Naive thymus-derived CD4-positive, alpha-beta T cell (primary cell): Measurements from ENCODE around the gene GPATCH2L. TPM values are rescaled to one million over a fixed set of nuclear protein-coding genes. Genes with fewer than 3 reads are reported as not detected.

ENCODE experiments used
- ATAC-seq: fragments of 150-1000 bp; cut with Tn5 transposase; 2 replicates; pipeline ENCODE4 v1.10.0; 2021; ENCODE audit warnings: mild to moderate bottlenecking, moderate library complexity
- CTCF ChIA-PET: fragments of 350-600 bp; sonication (Branson Sonifier 250); formaldehyde crosslinking; loops from one replicate; lab custom pipeline; 2021; ENCODE audit warnings: antibody characterized with exemption; lab: Charles Lee
- POLR2A ChIA-PET: fragments of 350-600 bp; sonication (Branson Sonifier 250); formaldehyde crosslinking; loops from one replicate; lab custom pipeline; 2021; ENCODE audit warnings: antibody characterized with exemption, inconsistent platforms; lab: Charles Lee
- DNase-seq, 9 donors: peaks; one replicate each; pipeline versions ENCODE4 v3.0.0 to v3.0.0-alpha.2; 2020 to 2022; ENCODE audit warnings: mixed read lengths in 1 of 9
- H3K27ac ChIP-seq: one replicate; pipeline ENCODE4 v1.7.0; 2013; ENCODE audit warnings: mild to moderate bottlenecking, low read depth, low read length, moderate library complexity
- H3K27me3 ChIP-seq, 2 donors: one replicate each; pipeline ENCODE4 v1.7.0; 2013; ENCODE audit warnings: low read length in 2 of 2, mild to moderate bottlenecking in 2 of 2, moderate library complexity in 2 of 2; ENCODE audit not compliant: control insufficient read depth in 2 of 2, insufficient read depth in 2 of 2
- H3K36me3 ChIP-seq, 3 experiments: 1 replicate in 2 of 3; 2 replicates in 1 of 3; pipeline ENCODE4 v1.7.0; 2013; ENCODE audit warnings: low read length in 3 of 3, mild to moderate bottlenecking in 3 of 3, moderate library complexity in 1 of 3; ENCODE audit not compliant: insufficient read depth in 3 of 3, control insufficient read depth in 2 of 3
- H3K4me1 ChIP-seq, 2 donors: one replicate each; pipeline ENCODE4 v1.7.0; 2013; ENCODE audit warnings: low read length in 2 of 2, mild to moderate bottlenecking in 2 of 2, moderate library complexity in 1 of 2; ENCODE audit not compliant: control insufficient read depth in 2 of 2, insufficient read depth in 2 of 2
- H3K4me3 ChIP-seq: 2 replicates; pipeline ENCODE4 v1.7.0; 2013; ENCODE audit warnings: mild to moderate bottlenecking, low read length
- H3K9me3 ChIP-seq, 3 experiments: 1 replicate in 2 of 3; 2 replicates in 1 of 3; pipeline ENCODE4 v1.7.0; 2013; ENCODE audit warnings: low read length in 3 of 3; ENCODE audit not compliant: control insufficient read depth in 2 of 3
- H3K27ac Mint-ChIP-seq, 9 donors: one replicate each; pipeline ENCODE4 v1.8.0; 2020 to 2022; ENCODE audit warnings: mixed read lengths in 9 of 9, mild to moderate bottlenecking in 8 of 9, moderate library complexity in 5 of 9, inconsistent platforms in 2 of 9
- H3K27me3 Mint-ChIP-seq, 5 donors: one replicate each; pipeline ENCODE4 v1.8.0; 2021 to 2022; ENCODE audit warnings: mixed read lengths in 5 of 5, mild to moderate bottlenecking in 1 of 5
- H3K36me3 Mint-ChIP-seq, 5 donors: one replicate each; pipeline ENCODE4 v1.8.0; 2020 to 2022; ENCODE audit warnings: mixed read lengths in 5 of 5, mild to moderate bottlenecking in 3 of 5, inconsistent platforms in 1 of 5
- H3K4me1 Mint-ChIP-seq, 7 donors: one replicate each; pipeline ENCODE4 v1.8.0; 2020 to 2022; ENCODE audit warnings: mixed read lengths in 7 of 7, mild to moderate bottlenecking in 3 of 7, inconsistent platforms in 1 of 7
- H3K4me3 Mint-ChIP-seq, 10 donors: one replicate each; pipeline ENCODE4 v1.8.0; 2020 to 2022; ENCODE audit warnings: mild to moderate bottlenecking in 10 of 10, mixed read lengths in 10 of 10, moderate library complexity in 6 of 10, inconsistent platforms in 2 of 10
- H3K9me3 Mint-ChIP-seq, 11 donors: one replicate each; pipeline ENCODE4 v1.8.0; 2020 to 2022; ENCODE audit warnings: mixed read lengths in 11 of 11, mild to moderate bottlenecking in 4 of 11, inconsistent platforms in 1 of 11, moderate library complexity in 1 of 11
- intact Hi-C, 2 donors: fragments of 100-400 bp; cut with micrococcal nuclease; formaldehyde crosslinking; loops; one replicate each; pipeline ENCODE4 v1.15.1; 2023
- polyA plus RNA-seq, 2 donors: library from polyadenylated mRNA; unstranded; fragments of 300-500 nt; fragmentation: Illumina TruSeq; gene quantifications; one replicate each; pipeline ENCODE4 v1.2.3, GENCODE V29; 2021
- total RNA-seq, 6 experiments: library from RNA in 5 of 6; stranded (reverse) in 5 of 6; gene quantifications; 1 replicate in 5 of 6; 2 replicates in 1 of 6; pipeline ENCODE4 v1.2.3 and lab custom pipeline; 2021 to 2026

GPATCH2L gene
- total and polyA plus RNA-seq, 7 experiments from 2014 or later: 8.7 to 83.1 (median 60.6) TPM

DNA sequence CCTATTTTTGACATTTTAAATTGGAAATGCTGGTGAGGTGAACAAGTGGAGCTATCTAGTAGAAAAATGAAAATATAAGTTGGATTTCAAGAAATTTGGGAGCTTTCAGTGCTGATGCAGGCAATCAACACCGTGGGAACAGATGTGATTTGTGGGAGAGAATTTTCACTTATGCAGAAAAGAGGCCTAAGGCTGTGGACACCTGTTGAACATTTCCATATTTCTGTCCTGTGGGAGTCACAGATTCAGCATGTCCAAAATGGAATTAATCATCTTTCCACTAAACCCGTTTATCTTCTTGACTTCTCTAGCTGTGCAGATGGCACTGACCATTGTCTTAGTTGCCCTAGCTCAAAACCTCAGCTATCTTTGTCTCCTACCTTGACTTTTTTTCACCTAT is 2.5 kb upstream of the GPATCH2L start:
- intact Hi-C loops: no loop called here
- H3K9me3 Mint-ChIP-seq: peaks cover 0 to 12% (median 6%) of the 10 kb centered on the region in 11 donors
- peaks cover 0 to 9% (median 0%) of the 10 kb centered on the region in 3 experiments for H3K9me3 ChIP-seq
- CTCF ChIA-PET: interaction anchor here (0.7 kb wide), 1 partner anchor 19 kb away, joined by 3 read pairs; no protein-coding TSS in a partner anchor
- H3K4me1 Mint-ChIP-seq: peaks cover 21 to 31% (median 28%) of the 10 kb centered on the region in 7 donors
- H3K36me3 Mint-ChIP-seq: peaks cover under 1 to 12% (median 4%) of the 10 kb centered on the region in 5 donors
- peaks cover 6 to 24% (median 13%) of the 10 kb centered on the region in 5 donors for H3K27me3 Mint-ChIP-seq
- no peak for DNase-seq
- no peaks in the 10 kb centered on the region for H3K27me3 ChIP-seq
- ATAC-seq: no peak
- H3K36me3 ChIP-seq: peaks cover 0 to 5% (median 0%) of the 10 kb centered on the region in 3 experiments
- POLR2A ChIA-PET: no interaction called here
- H3K4me3 Mint-ChIP-seq: no peak overlapping the region
- no peak overlapping the region for H3K27ac Mint-ChIP-seq
- H3K27ac ChIP-seq: no peak overlapping the region
- H3K4me3 ChIP-seq: no peak overlapping the region
- H3K4me1 ChIP-seq: peaks cover 16 to 21% of the 10 kb centered on the region in 2 donors

GRCh38 chr14:76152333-76152681 is 585 bp downstream of the GPATCH2L start:
- H3K9me3 ChIP-seq: no peaks in the 10 kb centered on the region
- peak; percentile 81 for ATAC-seq
- H3K4me1 ChIP-seq: peaks cover 43 to 50% of the 10 kb centered on the region in 2 donors
- peaks cover 0 to 11% (median 6%) of the 10 kb centered on the region in 3 experiments for H3K36me3 ChIP-seq
- peak overlapping the region; percentile 91 for H3K4me3 ChIP-seq
- no peaks in the 10 kb centered on the region for H3K27me3 ChIP-seq
- Mint-ChIP-seq H3K27ac (peak overlapping the region; percentile 86 to 98 (median 96)), H3K27me3 (peaks cover 0 to 18% (median 0%) of the 10 kb centered on the region in 5 donors), H3K4me3 (peak overlapping the region; percentile 89 to 98 (median 95)), H3K9me3 (peaks cover 0 to 6% (median 0%) of the 10 kb centered on the region in 11 donors), H3K4me1 (peaks cover 47 to 62% (median 59%) of the 10 kb centered on the region in 7 donors), H3K36me3 (peaks cover 7 to 29% (median 19%) of the 10 kb centered on the region in 5 donors)
- peak; percentile 46 to 84 (median 66) for DNase-seq
- ChIA-PET CTCF (interaction anchor here (0.6 kb wide), 1 partner anchor 171 kb away, joined by 3 read pairs; no protein-coding TSS in a partner anchor), POLR2A (interaction anchor here (0.9 kb wide), 1 partner anchor 1609 kb away, joined by 3 read pairs; no protein-coding TSS in a partner anchor)
- H3K27ac ChIP-seq: peak overlapping the region; percentile 95
- intact Hi-C loops: loop anchor here (5.0 to 10.0 kb wide), 13 partner anchors 40 to 1658 kb away; partner anchors contain the start of genes ERG28 (in 2 of the 2), TTLL5 (in 2 of the 2), AHSA1 (in 1 of the 2) and ALKBH1 (in 1 of the 2)

GRCh38 chr14:76153919-76154318 is 2.2 kb downstream of the GPATCH2L start:
- no peaks in the 10 kb centered on the region for H3K9me3 ChIP-seq
- Mint-ChIP-seq H3K36me3 (peaks cover 18 to 44% (median 33%) of the 10 kb centered on the region in 5 donors), H3K4me3 (peak overlapping the region; percentile 49 to 95 (median 70)), H3K9me3 (peaks cover 0 to 6% (median 0%) of the 10 kb centered on the region in 11 donors), H3K27me3 (peaks cover 0 to 13% (median 0%) of the 10 kb centered on the region in 5 donors), H3K27ac (peak overlapping the region in 3 of 9 donors; percentile 10 to 53 (median 43)), H3K4me1 (peaks cover 58 to 78% (median 75%) of the 10 kb centered on the region in 7 donors)
- peaks cover 43 to 62% of the 10 kb centered on the region in 2 donors for H3K4me1 ChIP-seq
- ChIA-PET CTCF (no interaction called here), POLR2A (no interaction called here)
- ATAC-seq (no peak), DNase-seq (no peak)
- intact Hi-C loops: loop anchor here (5.0 to 10.0 kb wide), 13 partner anchors 38 to 1659 kb away; partner anchors contain the start of genes ERG28 (in 2 of the 2), TTLL5 (in 2 of the 2), AHSA1 (in 1 of the 2) and ALKBH1 (in 1 of the 2)
- peaks cover 6 to 21% (median 6%) of the 10 kb centered on the region in 3 experiments for H3K36me3 ChIP-seq
- no peak overlapping the region for H3K4me3 ChIP-seq
- no peak overlapping the region for H3K27ac ChIP-seq
- H3K27me3 ChIP-seq: no peaks in the 10 kb centered on the region

- DNase-seq: no peak
- no peak for ATAC-seq
- ChIA-PET POLR2A (no interaction called here), CTCF (no interaction called here)
- Histone ChIP-seq H3K4me1 (peaks cover 43 to 62% of the 10 kb centered on the region in 2 donors), H3K9me3 (no peaks in the 10 kb centered on the region), H3K36me3 (peaks cover 11 to 28% (median 13%) of the 10 kb centered on the region in 3 experiments), H3K27me3 (no peaks in the 10 kb centered on the region), H3K27ac (no peak overlapping the region), H3K4me3 (no peak overlapping the region)
- peak overlapping the region; percentile 49 to 95 (median 72) for H3K4me3 Mint-ChIP-seq
- peaks cover 63 to 86% (median 82%) of the 10 kb centered on the region in 7 donors for H3K4me1 Mint-ChIP-seq
- H3K27ac Mint-ChIP-seq: peak overlapping the region in 2 of 9 donors; percentile 42 to 43
- peaks cover 24 to 51% (median 38%) of the 10 kb centered on the region in 5 donors for H3K36me3 Mint-ChIP-seq
- intact Hi-C loops: loop anchor here (5.0 to 10.0 kb wide), 13 partner anchors 38 to 1660 kb away; partner anchors contain the start of genes ERG28 (in 2 of the 2), TTLL5 (in 2 of the 2), AHSA1 (in 1 of the 2) and ALKBH1 (in 1 of the 2)
- peaks cover 0 to 6% (median 0%) of the 10 kb centered on the region in 11 donors for H3K9me3 Mint-ChIP-seq
- peaks cover 0 to 7% (median 0%) of the 10 kb centered on the region in 5 donors for H3K27me3 Mint-ChIP-seq
Measured at GRCh38 chr14:76154539-76155126, 2.9 kb downstream of the GPATCH2L start.

DNA sequence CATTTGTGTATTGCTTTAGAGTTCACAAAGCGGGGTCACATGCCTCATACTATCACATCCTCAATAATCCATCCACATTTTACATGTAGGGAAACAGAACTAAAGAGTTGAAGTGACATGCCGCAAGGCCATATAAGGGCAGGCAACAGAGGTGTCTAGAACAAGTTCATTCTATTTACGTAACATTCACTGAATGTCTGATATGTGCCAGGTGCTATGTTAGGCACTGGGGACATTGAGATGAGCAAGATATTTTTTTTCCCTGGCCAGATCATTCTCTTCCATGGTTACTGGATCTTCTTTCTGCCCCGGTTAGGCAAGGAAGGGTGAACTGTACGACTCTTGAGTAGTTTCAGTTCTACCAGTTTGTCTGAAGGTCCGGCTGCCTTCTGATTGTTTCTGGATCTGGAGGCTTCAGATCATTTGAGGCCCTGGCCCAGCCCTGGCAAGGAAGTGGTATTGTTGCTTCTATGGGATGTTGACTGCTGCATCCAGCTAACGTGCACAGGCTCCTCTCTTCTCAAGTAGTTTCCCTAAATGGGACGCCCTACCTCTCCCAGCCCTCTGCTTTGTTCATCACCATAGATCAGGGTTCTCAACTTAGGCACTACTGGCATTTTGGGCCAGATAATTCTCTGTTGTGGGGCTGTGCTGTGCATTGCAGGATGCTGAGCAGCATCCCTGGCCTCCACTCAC is 12.1 kb downstream of the GPATCH2L start:
- H3K27ac ChIP-seq: no peak overlapping the region
- peaks cover 11 to 74% (median 48%) of the 10 kb centered on the region in 7 donors for H3K4me1 Mint-ChIP-seq
- intact Hi-C loops: no loop called here
- H3K36me3 ChIP-seq: peaks cover 15 to 37% (median 19%) of the 10 kb centered on the region in 3 experiments
- ChIA-PET POLR2A (no interaction called here), CTCF (no interaction called here)
- H3K27ac Mint-ChIP-seq: no peak overlapping the region
- no peaks in the 10 kb centered on the region for H3K27me3 ChIP-seq
- H3K36me3 Mint-ChIP-seq: peaks cover 27 to 71% (median 58%) of the 10 kb centered on the region in 5 donors
- H3K9me3 Mint-ChIP-seq: peaks cover 0 to 5% (median 0%) of the 10 kb centered on the region in 11 donors
- H3K4me1 ChIP-seq: peaks cover 0 to 4% of the 10 kb centered on the region in 2 donors
- ATAC-seq (no peak), DNase-seq (no peak)
- no peak overlapping the region for H3K4me3 ChIP-seq
- no peaks in the 10 kb centered on the region for H3K9me3 ChIP-seq
- H3K4me3 Mint-ChIP-seq: no peak overlapping the region
- H3K27me3 Mint-ChIP-seq: no peaks in the 10 kb centered on the region

DNA sequence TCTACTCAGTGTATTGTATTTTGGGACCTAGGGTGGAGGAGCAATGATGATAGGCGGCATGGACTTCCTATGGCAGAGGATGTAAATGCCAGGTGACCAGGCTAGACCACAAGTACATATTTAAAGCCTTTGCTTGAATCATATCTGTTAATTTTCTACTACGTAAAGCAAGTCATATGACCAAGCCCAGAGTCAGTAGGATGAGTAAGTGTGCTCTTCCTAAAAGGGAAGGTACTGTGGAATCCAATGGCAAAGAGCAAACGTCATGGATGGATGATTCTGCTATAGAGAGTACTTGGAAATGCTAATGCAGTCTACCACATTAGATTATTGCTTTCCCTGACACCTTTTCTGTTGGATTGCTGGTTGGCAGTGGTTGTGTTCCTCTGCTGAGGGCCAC is 16.8 kb downstream of the GPATCH2L start:
- DNase-seq (no peak), ATAC-seq (no peak)
- CTCF ChIA-PET: no interaction called here
- Histone ChIP-seq H3K27ac (no peak overlapping the region), H3K36me3 (peaks cover 13 to 44% (median 22%) of the 10 kb centered on the region in 3 experiments), H3K9me3 (no peaks in the 10 kb centered on the region), H3K27me3 (no peaks in the 10 kb centered on the region), H3K4me1 (peaks cover 0 to 5% of the 10 kb centered on the region in 2 donors), H3K4me3 (no peak overlapping the region)
- POLR2A ChIA-PET: no interaction called here
- Mint-ChIP-seq H3K27ac (peak overlapping the region in 1 of 9 donors; percentile 26), H3K9me3 (peaks cover 0 to 5% (median 0%) of the 10 kb centered on the region in 11 donors), H3K27me3 (no peaks in the 10 kb centered on the region), H3K4me1 (peaks cover 2 to 46% (median 25%) of the 10 kb centered on the region in 7 donors), H3K4me3 (no peak overlapping the region), H3K36me3 (peaks cover 17 to 65% (median 41%) of the 10 kb centered on the region in 5 donors)
- intact Hi-C loops: no loop called here
